Measurements from ENCODE around the gene NFATC1.

The NFATC1 gene

DNA sequence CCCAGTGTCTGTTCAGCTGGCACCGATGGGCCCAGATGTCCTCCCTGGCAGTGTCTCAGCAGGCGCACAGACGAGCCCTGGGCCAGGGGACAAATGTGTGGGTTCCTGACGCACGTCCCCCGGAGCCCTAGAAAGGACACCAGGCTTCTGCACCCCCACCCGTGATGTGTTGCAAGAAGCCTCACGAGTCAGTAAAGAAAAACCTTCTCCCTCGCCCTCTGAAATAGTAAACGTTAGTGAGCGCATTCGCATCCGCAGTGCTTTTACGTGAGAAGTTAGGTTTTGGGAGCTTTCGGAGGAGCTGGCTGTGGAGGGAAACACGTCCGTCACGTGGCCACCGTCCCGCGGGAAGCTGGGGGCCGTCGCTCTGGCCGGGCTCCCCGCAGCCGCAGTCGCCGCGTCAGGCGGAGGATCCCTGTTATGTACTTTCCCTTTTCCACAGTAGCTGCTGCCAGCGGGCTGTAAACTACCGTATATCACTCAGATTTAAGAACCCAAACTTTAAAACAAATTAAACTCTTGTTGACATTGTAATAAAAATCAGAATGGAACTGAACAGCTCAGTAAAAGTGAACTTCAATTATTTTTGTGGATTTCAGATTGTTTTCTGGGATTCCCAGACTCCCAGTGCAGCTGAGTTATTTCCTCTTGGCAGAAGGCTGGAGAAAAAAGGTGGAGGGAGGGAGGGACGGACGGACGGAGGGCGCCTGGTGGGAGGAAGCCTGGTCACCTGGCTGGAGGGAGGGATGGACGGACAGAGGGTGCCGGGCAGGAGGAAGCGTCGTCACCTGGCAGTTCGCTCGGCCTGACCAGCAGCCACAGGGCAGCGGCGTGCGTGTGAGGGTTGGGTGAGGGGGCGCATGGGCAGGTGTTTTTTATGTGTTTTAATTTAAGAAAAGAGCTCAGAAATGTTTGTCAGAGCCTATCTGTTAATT, 112.1 kb downstream of the NFATC1 start:
- TF ChIP-seq, protein P1, sequence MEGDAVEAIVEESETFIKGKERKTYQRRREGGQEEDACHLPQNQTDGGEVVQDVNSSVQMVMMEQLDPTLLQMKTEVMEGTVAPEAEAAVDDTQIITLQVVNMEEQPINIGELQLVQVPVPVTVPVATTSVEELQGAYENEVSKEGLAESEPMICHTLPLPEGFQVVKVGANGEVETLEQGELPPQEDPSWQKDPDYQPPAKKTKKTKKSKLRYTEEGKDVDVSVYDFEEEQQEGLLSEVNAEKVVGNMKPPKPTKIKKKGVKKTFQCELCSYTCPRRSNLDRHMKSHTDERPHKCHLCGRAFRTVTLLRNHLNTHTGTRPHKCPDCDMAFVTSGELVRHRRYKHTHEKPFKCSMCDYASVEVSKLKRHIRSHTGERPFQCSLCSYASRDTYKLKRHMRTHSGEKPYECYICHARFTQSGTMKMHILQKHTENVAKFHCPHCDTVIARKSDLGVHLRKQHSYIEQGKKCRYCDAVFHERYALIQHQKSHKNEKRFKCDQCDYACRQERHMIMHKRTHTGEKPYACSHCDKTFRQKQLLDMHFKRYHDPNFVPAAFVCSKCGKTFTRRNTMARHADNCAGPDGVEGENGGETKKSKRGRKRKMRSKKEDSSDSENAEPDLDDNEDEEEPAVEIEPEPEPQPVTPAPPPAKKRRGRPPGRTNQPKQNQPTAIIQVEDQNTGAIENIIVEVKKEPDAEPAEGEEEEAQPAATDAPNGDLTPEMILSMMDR (IDR thresholded peaks at IDR 0.05; ENCODE audit: insufficient read depth, low read length, missing control alignments), result no peak
- peak overlapping the region; percentile 1; the same call in 1 of the 2 replicates for H3K4me3 ChIP-seq (ENCODE audit: low read depth, low read length)
- ChIA-PET CTCF (interaction anchor here (0.6 to 1.5 kb wide), 5 partner anchors 21 to 137 kb away, joined by 3 to 7 read pairs (median 3); no protein-coding TSS in a partner anchor), POLR2A (interaction anchor here (0.6 to 2.0 kb wide), 2 partner anchors 22 to 155 kb away, joined by 3 to 6 read pairs; no protein-coding TSS in a partner anchor)
- DNase-seq (ENCODE audit: low read depth, low spot score), result no peak

DNA sequence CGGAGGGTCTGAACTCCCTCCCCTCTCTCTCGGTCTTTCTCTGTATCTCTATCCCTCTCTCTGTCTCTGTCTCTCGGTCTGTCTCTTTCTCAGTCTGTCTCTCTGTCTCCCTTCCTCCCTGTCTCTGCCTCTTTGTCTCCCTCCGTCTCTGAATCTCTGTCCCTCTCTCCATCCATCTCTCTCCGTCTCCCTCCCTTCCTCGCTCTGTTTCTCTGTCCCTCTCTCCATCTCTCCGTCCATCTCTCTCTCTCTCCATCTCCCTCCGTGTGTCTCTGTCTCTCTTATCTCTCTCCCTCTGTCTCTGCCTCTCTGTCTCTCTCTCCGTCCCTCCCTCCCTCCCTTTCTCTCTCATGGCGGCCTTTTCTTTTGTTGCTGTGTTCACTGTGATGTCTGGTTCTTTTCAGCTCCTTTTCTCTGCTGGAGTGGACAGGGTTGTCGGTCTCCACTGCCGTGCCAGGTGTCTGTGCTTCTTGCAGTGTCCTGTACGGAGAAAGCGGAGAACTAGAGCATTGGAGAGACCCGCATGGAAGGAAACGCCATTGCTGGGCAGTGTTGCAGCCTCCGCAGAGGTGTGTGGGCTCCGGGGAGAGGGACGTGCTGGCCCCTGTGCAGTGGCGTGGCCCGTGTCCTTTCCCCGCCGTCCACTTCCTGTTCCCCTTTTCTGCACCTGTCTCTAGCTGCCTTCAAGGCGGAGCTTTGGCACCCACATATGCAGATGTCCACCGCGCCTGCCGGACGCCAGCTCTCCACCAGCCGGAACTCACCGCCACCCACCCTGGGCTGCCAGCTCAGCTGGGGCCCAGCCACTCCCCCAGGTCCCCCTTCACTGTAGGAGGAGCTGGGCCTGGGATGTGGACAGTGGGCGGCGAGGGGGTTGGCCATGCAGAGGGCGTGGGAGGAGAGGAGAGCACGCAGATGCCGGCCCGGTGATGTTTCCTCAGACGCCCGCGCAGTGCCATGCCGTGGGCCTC, 113.1 kb downstream of the NFATC1 start:
- ChIA-PET CTCF (interaction anchor here (0.6 to 1.5 kb wide), 2 partner anchors 20 to 130 kb away, joined by 3 to 7 read pairs; no protein-coding TSS in a partner anchor), POLR2A (no interaction called here)
- H3K4me3 ChIP-seq (ENCODE audit: low read depth, low read length), result no peak overlapping the region
- no peak for DNase-seq (ENCODE audit: low read depth, low spot score)
- TF ChIP-seq, protein P1 (IDR thresholded peaks at IDR 0.05; ENCODE audit: insufficient read depth, low read length, missing control alignments), result no peak

DNA sequence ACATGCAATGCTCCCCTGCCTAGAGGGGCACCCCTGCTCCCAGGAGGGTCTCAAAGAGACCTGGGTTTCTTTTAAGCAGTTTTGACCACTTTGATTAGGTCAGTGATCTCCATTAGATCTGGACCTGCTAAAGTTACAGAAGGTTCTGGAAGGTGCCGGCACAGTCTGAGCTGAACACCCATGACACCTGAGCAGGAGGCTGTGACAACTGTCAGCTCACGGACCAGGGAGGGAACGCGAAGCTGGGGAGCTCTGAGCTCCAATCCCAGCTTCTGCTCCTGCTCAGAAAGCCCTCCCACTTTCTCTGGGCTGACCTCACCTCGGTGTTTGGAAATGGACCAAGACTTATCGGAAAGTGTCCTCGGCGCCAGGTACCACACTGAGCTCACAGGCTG, 113.8 kb downstream of the NFATC1 start:
- CTCF ChIA-PET, result no interaction called here

DNA sequence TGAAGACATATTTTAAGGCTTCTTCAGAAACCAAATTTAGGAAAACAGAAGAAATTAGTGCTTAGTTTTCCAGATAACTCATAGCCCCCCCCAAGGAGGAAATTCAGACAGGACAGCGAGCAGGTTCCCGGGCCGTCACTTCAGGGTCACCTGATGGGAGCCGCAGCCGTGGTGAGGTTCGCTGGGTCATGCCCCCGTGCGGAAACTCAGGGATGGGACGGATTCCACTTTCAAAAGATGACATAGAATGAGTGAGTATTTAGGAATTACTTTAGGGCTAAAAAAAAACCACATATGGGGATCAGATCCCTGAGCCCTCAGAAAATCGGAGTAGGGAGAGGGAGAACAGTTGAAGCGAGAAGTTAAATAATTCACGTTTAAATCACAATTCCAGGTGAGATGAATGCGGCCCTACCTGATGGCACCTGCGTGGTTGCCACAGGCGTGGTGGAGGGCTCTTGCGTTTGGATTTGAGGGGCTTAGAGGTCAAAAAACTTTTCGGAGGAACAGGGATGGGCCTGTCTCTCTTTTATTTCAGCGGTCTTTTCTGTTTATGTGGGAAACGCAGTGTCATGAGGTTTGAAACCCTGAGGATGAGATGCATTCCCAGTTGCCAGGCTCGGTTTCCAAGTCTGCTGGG, 114.4 kb downstream of the NFATC1 start:
- ChIA-PET POLR2A (no interaction called here), CTCF (no interaction called here)
- no peak for DNase-seq (ENCODE audit: low read depth, low spot score)
- TF ChIP-seq, protein P1 (IDR thresholded peaks at IDR 0.05; ENCODE audit: insufficient read depth, low read length, missing control alignments), result no peak
- no peak overlapping the region for H3K4me3 ChIP-seq (ENCODE audit: low read depth, low read length)

More for the DNA sequence above, 113.8 kb downstream of the NFATC1 start:
- POLR2A ChIA-PET, result no interaction called here
- no peak overlapping the region for H3K4me3 ChIP-seq (ENCODE audit: low read depth, low read length)
- DNase-seq (ENCODE audit: low read depth, low spot score), result no peak
- TF ChIP-seq, protein P1 (IDR thresholded peaks at IDR 0.05; ENCODE audit: insufficient read depth, low read length, missing control alignments), result no peak

DNA sequence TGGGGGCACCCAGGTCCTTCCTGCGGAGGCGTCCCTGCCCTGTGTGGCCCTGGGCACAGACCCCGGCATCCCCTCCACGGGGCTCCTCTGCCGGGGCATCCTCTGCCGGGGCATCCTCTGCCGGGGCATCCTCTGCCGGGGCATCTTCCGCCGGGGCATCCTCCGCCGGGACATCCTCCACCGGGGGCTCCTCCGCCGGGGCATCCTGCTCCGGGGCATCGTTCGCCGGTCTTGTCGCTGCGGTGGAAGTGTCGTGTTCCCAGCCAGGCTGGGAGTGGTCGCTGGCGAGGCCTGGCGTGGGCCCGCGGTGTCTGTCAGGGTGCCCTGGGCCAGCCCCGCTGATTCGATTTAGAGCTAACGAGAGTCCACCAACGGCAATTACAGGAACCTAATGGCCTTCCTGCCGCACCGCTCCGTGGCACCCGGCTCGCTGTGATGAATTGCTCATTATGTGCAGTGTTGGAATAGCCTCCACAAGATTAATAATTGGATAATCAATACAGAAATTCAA, 115.1 kb downstream of the NFATC1 start:
- TF ChIP-seq, protein P1 (IDR thresholded peaks at IDR 0.05; ENCODE audit: insufficient read depth, low read length, missing control alignments), result no peak
- CTCF ChIA-PET, result no interaction called here
- POLR2A ChIA-PET, result no interaction called here
- no peak overlapping the region for H3K4me3 ChIP-seq (ENCODE audit: low read depth, low read length)
- DNase-seq (ENCODE audit: low read depth, low spot score), result no peak

Measured in AG04449 (cell line).